Ovary (tissue), 3 donors: ENCODE measurements around the gene IQCC.

Source experiments
- EP300 ChIP-seq: sonication (generic); formaldehyde crosslinking; IDR thresholded peaks from one replicate; pipeline ENCODE4 v1.6.1; 2017; ENCODE audit warnings: antibody characterized with exemption
- TF ChIP-seq, protein P1 (sequence below), 3 donors: fragments of 450-650 bp in 2 of 3; fragments of 200-600 bp in 1 of 3; IDR thresholded peaks; one replicate each; pipeline versions ENCODE4 v1.5.1 to v1.8.0; 2016 to 2022; ENCODE audit warnings: antibody characterized with exemption in 3 of 3, mild to moderate bottlenecking in 1 of 3
- donor health status: DM: no; HTN: no; CAD: no.

DNA sequence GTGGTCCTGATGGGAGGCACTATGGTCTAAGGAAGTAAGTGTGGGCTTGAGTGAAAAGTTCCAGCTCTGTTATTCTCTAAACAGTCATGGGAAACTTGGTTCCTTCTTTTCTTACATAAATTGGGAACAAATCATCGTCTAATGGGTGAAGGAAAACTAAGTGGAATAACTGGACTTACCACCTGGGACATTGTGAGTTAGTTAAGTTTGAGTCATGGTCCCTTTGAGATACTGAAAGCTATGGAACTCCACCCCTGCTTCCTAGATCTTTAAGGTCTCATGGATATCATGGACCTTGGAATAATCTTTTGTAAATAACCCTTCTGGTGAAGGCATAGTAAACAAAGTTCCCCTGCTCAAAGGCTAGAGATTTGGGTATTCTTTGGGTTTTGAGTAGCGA, 42.1 kb upstream of the IQCC start:
- TF ChIP-seq, protein P1, sequence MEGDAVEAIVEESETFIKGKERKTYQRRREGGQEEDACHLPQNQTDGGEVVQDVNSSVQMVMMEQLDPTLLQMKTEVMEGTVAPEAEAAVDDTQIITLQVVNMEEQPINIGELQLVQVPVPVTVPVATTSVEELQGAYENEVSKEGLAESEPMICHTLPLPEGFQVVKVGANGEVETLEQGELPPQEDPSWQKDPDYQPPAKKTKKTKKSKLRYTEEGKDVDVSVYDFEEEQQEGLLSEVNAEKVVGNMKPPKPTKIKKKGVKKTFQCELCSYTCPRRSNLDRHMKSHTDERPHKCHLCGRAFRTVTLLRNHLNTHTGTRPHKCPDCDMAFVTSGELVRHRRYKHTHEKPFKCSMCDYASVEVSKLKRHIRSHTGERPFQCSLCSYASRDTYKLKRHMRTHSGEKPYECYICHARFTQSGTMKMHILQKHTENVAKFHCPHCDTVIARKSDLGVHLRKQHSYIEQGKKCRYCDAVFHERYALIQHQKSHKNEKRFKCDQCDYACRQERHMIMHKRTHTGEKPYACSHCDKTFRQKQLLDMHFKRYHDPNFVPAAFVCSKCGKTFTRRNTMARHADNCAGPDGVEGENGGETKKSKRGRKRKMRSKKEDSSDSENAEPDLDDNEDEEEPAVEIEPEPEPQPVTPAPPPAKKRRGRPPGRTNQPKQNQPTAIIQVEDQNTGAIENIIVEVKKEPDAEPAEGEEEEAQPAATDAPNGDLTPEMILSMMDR (IDR thresholded peaks at IDR 0.05), result no peak
- no peak for TF ChIP-seq EP300
